Measurements from ENCODE around the gene MED7. TPM values are rescaled to one million over a fixed set of nuclear protein-coding genes. Genes with fewer than 3 reads are reported as not detected.

MED7 gene
- total and polyA plus RNA-seq, 2 of the 8 experiments (the other 6 are each of a cell fraction or from before 2014, with no cell fraction given), result 6.9 to 9.5 TPM

DNA sequence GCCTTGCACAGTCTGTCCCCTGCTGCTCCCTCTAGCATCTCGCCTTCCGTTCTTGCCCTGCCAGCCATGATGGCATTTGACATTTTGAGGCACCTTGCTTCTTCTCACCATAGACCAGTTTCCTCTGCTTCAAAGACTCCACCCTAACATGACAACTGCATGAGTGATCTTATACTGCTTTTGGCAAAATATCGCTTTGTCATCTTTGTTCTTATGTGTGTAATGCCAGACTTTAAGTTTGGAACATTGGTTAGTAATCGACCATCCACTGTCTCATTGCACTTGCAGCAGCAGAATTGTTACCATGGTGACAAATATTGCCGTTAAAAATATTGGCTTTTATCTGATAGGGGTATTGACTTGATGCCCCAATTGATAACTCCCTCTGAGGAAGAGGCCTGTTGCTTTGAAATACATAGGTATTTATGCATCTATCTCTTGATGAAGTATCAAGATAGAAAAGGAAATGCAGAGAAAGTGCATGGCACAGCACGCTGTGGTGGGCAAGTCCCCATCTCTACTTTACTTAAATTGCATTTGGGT lies 16.6 kb upstream of the MED7 start:
- Histone ChIP-seq H3K79me2 (ENCODE audit: control insufficient read depth in 1 of 2, insufficient read depth in 2 of 2, low read length in 2 of 2) (no peaks in the 10 kb centered on the region), H2BK5ac (ENCODE audit: low read depth, low read length) (no peak overlapping the region), H3K79me1 (ENCODE audit: low read depth, low read length) (no peaks in the 10 kb centered on the region), H3K23ac (ENCODE audit: insufficient read length) (no peak overlapping the region), H2AK5ac (ENCODE audit: low read depth, low read length) (no peak overlapping the region), H2AFZ (ENCODE audit: low read length) (no peak overlapping the region), H3K18ac (ENCODE audit: extremely low read depth, low read length) (no peak overlapping the region), H3K4me3 (ENCODE audit: extremely low read depth in 1 of 4, insufficient read depth in 2 of 4, low read depth in 3 of 4, low read length in 4 of 4) (no peak overlapping the region), H4K20me1 (replicated peaks in 1 of 2; ENCODE audit: control insufficient read depth in 1 of 2, insufficient read depth in 2 of 2, low read length in 2 of 2) (no peaks in the 10 kb centered on the region), H4K91ac (replicated peaks; ENCODE audit: insufficient read length, low read length) (no peak overlapping the region), H3K36me3 (ENCODE audit: control insufficient read depth in 2 of 4, insufficient read depth in 4 of 4, low read length in 3 of 4) (no peaks in the 10 kb centered on the region), H4K5ac (ENCODE audit: insufficient read length, low read depth, low read length) (no peak overlapping the region), H3K27me3 (replicated peaks in 1 of 4; ENCODE audit: control insufficient read depth in 3 of 4, extremely low read depth in 1 of 4, insufficient read depth in 3 of 4, low read length in 3 of 4) (no peaks in the 10 kb centered on the region), H3K27ac (ENCODE audit: low read depth, low read length) (no peak overlapping the region), H2BK15ac (ENCODE audit: low read length) (no peak overlapping the region), H2BK12ac (ENCODE audit: low read depth, low read length) (no peak overlapping the region), H3K14ac (ENCODE audit: insufficient read length) (no peak overlapping the region), H3K23me2 (ENCODE audit: low read depth, low read length) (no peaks in the 10 kb centered on the region), H3K4me2 (ENCODE audit: insufficient read depth in 1 of 2, low read depth in 2 of 2, low read length in 2 of 2) (no peak overlapping the region), H2BK120ac (replicated peaks; ENCODE audit: low read depth, low read length) (no peak overlapping the region), H2BK20ac (ENCODE audit: low read length) (no peak overlapping the region), H3K4ac (replicated peaks; ENCODE audit: insufficient read length, low read depth, low read length) (no peak overlapping the region), H3K56ac (replicated peaks; ENCODE audit: insufficient read length, low read depth, low read length) (no peak overlapping the region), H3K9ac (replicated peaks in 1 of 4; ENCODE audit: extremely low read depth in 1 of 4, low read depth in 3 of 4, low read length in 3 of 4) (no peak overlapping the region), H3K9me3 (ENCODE audit: insufficient read depth in 2 of 2, low read depth in 1 of 2, low read length in 1 of 2) (no peaks in the 10 kb centered on the region), H4K8ac (ENCODE audit: extremely low read depth, insufficient read depth, low read length) (no peak overlapping the region), H3K4me1 (replicated peaks in 1 of 4; ENCODE audit: control insufficient read depth in 3 of 4, insufficient read depth in 4 of 4, low read length in 3 of 4) (no peaks in the 10 kb centered on the region)
- no peak for DNase-seq (ENCODE audit: low read depth in 1 of 2, low spot score in 2 of 2)
- ChIA-PET POLR2A (ENCODE audit: partially characterized antibody) (no interaction called here), CTCF (ENCODE audit: partially characterized antibody) (no interaction called here)
- 90% methylated on average over 6 of the region's 6 CpGs; no CpG with 5 or more reads in 1 of the 2 experiments for WGBS, 2 experiments (ENCODE audit: extremely low coverage in 1 of 2, insufficient coverage in 1 of 2, insufficient read length in 1 of 2, insufficient replicate concordance in 2 of 2, low coverage in 1 of 2, low lambda C conversion rate in 2 of 2, missing lambda C conversion rate in 1 of 2)
- FAIRE-seq, result no peak
- no peak for TF ChIP-seq GABPA (IDR thresholded peaks at IDR 0.05; ENCODE audit: borderline replicate concordance, insufficient read depth, low read length)
- TF ChIP-seq TEAD4 (IDR thresholded peaks at IDR 0.05; ENCODE audit: low read depth, low read length), result no peak
- TF ChIP-seq ASH2L (IDR thresholded peaks at IDR 0.05; ENCODE audit: low read length), result no peak
- TF ChIP-seq JUND (IDR thresholded peaks at IDR 0.05; ENCODE audit: low read length), result no peak
- TF ChIP-seq TAF7 (optimal IDR thresholded peaks at IDR 0.05; ENCODE audit: borderline replicate concordance, low read depth, low read length), result no peak
- no peak for TF ChIP-seq RXRA (IDR thresholded peaks at IDR 0.05; ENCODE audit: insufficient read depth, low read depth, low read length)
- no peak for TF ChIP-seq SP1 (IDR thresholded peaks at IDR 0.05; ENCODE audit: low read depth, low read length)
- no peak for TF ChIP-seq BACH1 (IDR thresholded peaks at IDR 0.05; ENCODE audit: low read length)
- TF ChIP-seq HDAC6 (IDR thresholded peaks at IDR 0.05; ENCODE audit: low read depth, low read length), result no peak
- TF ChIP-seq SIRT6 (IDR thresholded peaks at IDR 0.05; ENCODE audit: low read length), result no peak
- TF ChIP-seq EZH2 (IDR thresholded peaks at IDR 0.05; ENCODE audit: low read depth, low read length, severe bottlenecking), result no peak
- no peak for TF ChIP-seq SP2 (IDR thresholded peaks at IDR 0.05; ENCODE audit: low read length)
- TF ChIP-seq SIX5 (IDR thresholded peaks at IDR 0.05; ENCODE audit: low read depth, low read length), result no peak
